GM19035 (cell line): ENCODE data around the gene SYNE1.
"Not testable (repeated sequence)": the region's sequence is repeated elsewhere in the genome, so short reads cannot be mapped to it uniquely, and the experiment has no call there.

Experiments used
- ATAC-seq: cut with Tn5 transposase; IDR thresholded peaks from one replicate; pipeline ENCODE4 v1.9.1; 2021; ENCODE audit not compliant: unreplicated experiment

The SYNE1 gene

DNA sequence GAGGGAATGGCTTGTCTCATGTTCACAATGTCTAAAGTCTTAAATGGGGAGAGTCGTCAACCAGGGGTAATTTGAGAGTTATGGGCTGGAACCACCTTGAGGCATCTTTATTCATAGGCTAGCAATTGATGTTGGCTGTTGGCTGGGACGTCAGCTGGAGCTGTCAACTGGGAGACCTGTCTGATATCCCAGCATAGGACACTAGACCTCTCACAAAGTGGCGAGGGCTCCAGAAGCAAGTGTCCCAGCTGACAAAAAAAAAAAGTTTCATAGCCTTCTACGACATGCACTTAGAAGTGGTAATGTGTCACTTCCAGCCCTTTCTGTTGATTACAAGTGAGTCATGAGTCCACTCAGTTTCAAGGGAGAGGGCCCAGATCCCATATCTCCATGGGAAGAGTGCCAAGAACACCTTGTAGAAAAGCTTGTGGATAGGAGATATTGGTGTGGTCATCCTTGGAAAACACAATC is 551.7 kb downstream of the SYNE1 start:
- ATAC-seq = no peak

- ATAC-seq = no peak
Measured at GRCh38 chr6:152078804-152079203, 558.4 kb downstream of the SYNE1 start.

- no peak for ATAC-seq
Measured at GRCh38 chr6:152078001-152078400, 559.2 kb downstream of the SYNE1 start.

GRCh38 chr6:152076242-152076641 is 560.9 kb downstream of the SYNE1 start:
- ATAC-seq = not testable (repeated sequence)

DNA sequence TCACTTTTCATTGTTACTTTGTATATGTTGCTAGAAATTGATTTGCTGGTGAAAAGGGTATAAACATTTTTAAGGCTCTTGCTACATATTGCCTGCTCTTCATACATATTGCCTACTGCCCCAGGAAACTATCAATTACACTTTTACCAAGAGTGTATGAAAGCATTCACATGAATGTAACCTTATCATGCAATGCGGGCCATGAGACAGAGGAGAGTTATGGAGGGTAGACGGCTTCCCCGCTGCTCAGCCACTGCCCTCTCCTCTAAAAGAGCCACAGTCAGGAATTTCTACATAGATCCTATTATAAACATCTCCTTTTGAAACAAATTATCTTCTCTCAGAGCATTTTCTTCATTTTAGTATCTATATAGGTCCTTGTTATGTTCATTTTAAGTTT is 565.3 kb downstream of the SYNE1 start:
- ATAC-seq = no peak
